Measurements from ENCODE around the gene PICALM.

The PICALM gene

GRCh38 chr11:86066033-86066432, 2.9 kb downstream of the PICALM start:
- no peak for TF ChIP-seq CTCF (IDR thresholded peaks at IDR 0.05; ENCODE audit: low read depth, low read length)
- Histone ChIP-seq H3K4me1 (peaks cover 15% of the 10 kb centered on the region), H3K27me3 (no peaks in the 10 kb centered on the region), H3K9me3 (no peaks in the 10 kb centered on the region), H3K4me3 (ENCODE audit: low read depth, low read length) (peak overlapping the region; percentile 95), H3K36me3 (no peaks in the 10 kb centered on the region)
- no peak for DNase-seq

- Histone ChIP-seq H3K4me3 (ENCODE audit: low read depth, low read length) (no peak overlapping the region), H3K27me3 (no peaks in the 10 kb centered on the region), H3K4me1 (peaks cover 8% of the 10 kb centered on the region; the same call in 1 of the 2 replicates), H3K36me3 (no peaks in the 10 kb centered on the region), H3K9me3 (no peaks in the 10 kb centered on the region)
- DNase-seq = no peak
- TF ChIP-seq CTCF (IDR thresholded peaks at IDR 0.05; ENCODE audit: low read depth, low read length) = no peak
Measured at GRCh38 chr11:86064220-86064803, 4.6 kb downstream of the PICALM start.

- no peaks in the 10 kb centered on the region for H3K9me3 ChIP-seq
- peaks cover 8% of the 10 kb centered on the region; the same call in 1 of the 2 replicates for H3K4me1 ChIP-seq
- no peak overlapping the region for H3K4me3 ChIP-seq (ENCODE audit: low read depth, low read length)
- no peaks in the 10 kb centered on the region for H3K36me3 ChIP-seq
- TF ChIP-seq CTCF (IDR thresholded peaks at IDR 0.05; ENCODE audit: low read depth, low read length) = no peak
- DNase-seq = no peak
- H3K27me3 ChIP-seq = no peaks in the 10 kb centered on the region
Measured at GRCh38 chr11:86063536-86063935, 5.3 kb downstream of the PICALM start.

GRCh38 chr11:86062719-86063118, 6.2 kb downstream of the PICALM start:
- Histone ChIP-seq H3K4me3 (ENCODE audit: low read depth, low read length) (no peak overlapping the region), H3K36me3 (no peaks in the 10 kb centered on the region), H3K27me3 (no peaks in the 10 kb centered on the region), H3K9me3 (no peaks in the 10 kb centered on the region), H3K4me1 (peaks cover 8% of the 10 kb centered on the region; the same call in 1 of the 2 replicates)
- no peak for TF ChIP-seq CTCF (IDR thresholded peaks at IDR 0.05; ENCODE audit: low read depth, low read length)
- DNase-seq = no peak

GRCh38 chr11:86061483-86062205, 7.2 kb downstream of the PICALM start:
- H3K27me3 ChIP-seq = no peaks in the 10 kb centered on the region
- DNase-seq = no peak
- peaks cover 8% of the 10 kb centered on the region; the same call in 1 of the 2 replicates for H3K4me1 ChIP-seq
- no peaks in the 10 kb centered on the region for H3K36me3 ChIP-seq
- no peak overlapping the region for H3K4me3 ChIP-seq (ENCODE audit: low read depth, low read length)
- no peaks in the 10 kb centered on the region for H3K9me3 ChIP-seq
- TF ChIP-seq CTCF (IDR thresholded peaks at IDR 0.05; ENCODE audit: low read depth, low read length) = no peak

- Histone ChIP-seq H3K9me3 (no peaks in the 10 kb centered on the region), H3K27me3 (no peaks in the 10 kb centered on the region), H3K4me3 (ENCODE audit: low read depth, low read length) (no peak overlapping the region), H3K4me1 (peaks cover 8% of the 10 kb centered on the region; the same call in 1 of the 2 replicates), H3K36me3 (no peaks in the 10 kb centered on the region)
- no peak for TF ChIP-seq CTCF (IDR thresholded peaks at IDR 0.05; ENCODE audit: low read depth, low read length)
- DNase-seq = no peak
Measured at GRCh38 chr11:86060544-86060943, 8.3 kb downstream of the PICALM start.

All from BE2C (cell line).